Muscle layer of duodenum (tissue), 2 donors: ENCODE data around the gene CHD6.

Source experiments
- H3K27ac ChIP-seq: one replicate; pipeline ENCODE4 v1.7.0; 2013; ENCODE audit warnings: mild to moderate bottlenecking, low read length
- H3K27me3 ChIP-seq: one replicate; pipeline ENCODE4 v1.7.0; 2013; ENCODE audit warnings: low read depth, mild to moderate bottlenecking, control low read depth, low read length
- H3K36me3 ChIP-seq, 2 donors: one replicate each; pipeline ENCODE4 v1.7.0; 2013; ENCODE audit warnings: low read length in 2 of 2, control low read depth in 1 of 2, mild to moderate bottlenecking in 1 of 2; ENCODE audit not compliant: insufficient read depth in 2 of 2, control insufficient read depth in 1 of 2
- H3K4me1 ChIP-seq, 2 donors: one replicate each; pipeline ENCODE4 v1.7.0; 2013; ENCODE audit warnings: low read length in 2 of 2, mild to moderate bottlenecking in 2 of 2, control low read depth in 1 of 2, moderate library complexity in 1 of 2; ENCODE audit not compliant: insufficient read depth in 2 of 2, control insufficient read depth in 1 of 2
- H3K4me3 ChIP-seq, 2 donors: one replicate each; pipeline ENCODE4 v1.7.0; 2013; ENCODE audit warnings: low read length in 2 of 2, low read depth in 1 of 2, mild to moderate bottlenecking in 1 of 2
- H3K9me3 ChIP-seq, 2 donors: one replicate each; pipeline ENCODE4 v1.7.0; 2013; ENCODE audit warnings: low read length in 2 of 2, control low read depth in 1 of 2, mild to moderate bottlenecking in 1 of 2; ENCODE audit not compliant: control insufficient read depth in 1 of 2
- donor health status: healthy.

The CHD6 gene

DNA sequence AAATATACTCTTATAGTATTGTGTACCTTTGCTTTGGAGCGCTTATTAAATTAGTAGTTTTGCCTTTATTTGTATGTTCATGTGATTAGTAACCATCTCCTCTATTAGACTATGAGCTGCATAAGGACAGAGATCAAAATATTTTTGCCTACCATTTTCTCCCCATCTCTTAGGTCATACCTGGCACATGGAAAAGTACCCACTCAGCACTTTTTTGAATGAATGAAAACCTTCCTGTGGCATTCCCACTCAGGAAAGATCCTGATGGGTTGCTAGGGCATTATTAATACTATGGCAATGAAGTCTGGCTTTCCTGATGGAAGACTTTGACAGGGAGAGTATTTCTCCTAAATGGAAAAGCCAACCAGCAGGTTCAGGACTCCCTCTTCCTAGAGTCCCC, 20.3 kb upstream of the CHD6 start:
- Histone ChIP-seq H3K4me1 (no peaks in the 10 kb centered on the region), H3K9me3 (no peaks in the 10 kb centered on the region), H3K27me3 (no peaks in the 10 kb centered on the region), H3K27ac (no peak overlapping the region), H3K4me3 (no peak overlapping the region), H3K36me3 (no peaks in the 10 kb centered on the region)

DNA sequence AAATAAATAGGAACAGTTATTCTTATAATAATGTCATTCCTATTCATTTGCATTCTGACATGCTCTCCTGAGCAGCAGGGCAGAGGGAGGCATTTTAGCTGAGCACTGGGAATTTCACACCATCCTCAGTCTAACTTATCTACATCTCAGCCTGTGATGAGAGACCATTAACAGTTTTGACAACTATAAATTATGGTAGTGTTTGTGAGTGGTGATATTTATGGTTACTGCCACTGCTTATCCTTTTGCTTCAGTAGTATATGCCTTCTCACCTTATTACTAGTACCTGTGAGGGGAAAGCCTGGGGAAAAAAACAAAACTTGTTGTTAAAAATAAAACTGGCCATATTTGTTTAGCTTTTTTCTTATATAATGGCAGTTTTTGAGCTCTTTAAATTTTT, 17.0 kb upstream of the CHD6 start:
- Histone ChIP-seq H3K27ac (no peak overlapping the region), H3K4me3 (no peak overlapping the region), H3K27me3 (no peaks in the 10 kb centered on the region), H3K4me1 (no peaks in the 10 kb centered on the region), H3K36me3 (no peaks in the 10 kb centered on the region), H3K9me3 (no peaks in the 10 kb centered on the region)

DNA sequence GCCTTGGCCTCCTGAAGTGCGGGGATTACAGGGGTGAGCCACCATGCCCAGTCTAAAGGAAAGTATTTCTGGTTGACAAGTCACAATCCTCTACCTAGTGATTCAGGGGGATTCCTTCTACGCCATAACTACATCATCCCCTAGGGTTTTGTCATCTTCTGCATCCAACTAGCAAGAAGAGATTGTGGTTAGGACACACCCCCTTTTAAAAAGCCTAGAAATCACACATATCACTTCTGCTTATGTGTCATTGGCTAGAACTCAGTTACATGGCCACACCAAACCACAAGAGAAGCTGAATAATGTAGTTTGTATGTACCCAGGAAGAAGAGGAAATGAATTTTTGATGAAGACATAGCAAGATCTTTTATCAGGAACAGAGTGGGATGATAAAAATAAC, 14.7 kb upstream of the CHD6 start:
- H3K27ac ChIP-seq = no peak overlapping the region
- no peaks in the 10 kb centered on the region for H3K9me3 ChIP-seq
- H3K27me3 ChIP-seq = no peaks in the 10 kb centered on the region
- no peaks in the 10 kb centered on the region for H3K4me1 ChIP-seq
- H3K4me3 ChIP-seq = no peak overlapping the region
- no peaks in the 10 kb centered on the region for H3K36me3 ChIP-seq

- Histone ChIP-seq H3K4me3 (no peak overlapping the region), H3K36me3 (no peaks in the 10 kb centered on the region), H3K27me3 (no peaks in the 10 kb centered on the region), H3K4me1 (no peaks in the 10 kb centered on the region), H3K27ac (no peak overlapping the region), H3K9me3 (no peaks in the 10 kb centered on the region)
These were observed 13.6 kb upstream of the CHD6 start for GRCh38 chr20:41631826-41632225.

DNA sequence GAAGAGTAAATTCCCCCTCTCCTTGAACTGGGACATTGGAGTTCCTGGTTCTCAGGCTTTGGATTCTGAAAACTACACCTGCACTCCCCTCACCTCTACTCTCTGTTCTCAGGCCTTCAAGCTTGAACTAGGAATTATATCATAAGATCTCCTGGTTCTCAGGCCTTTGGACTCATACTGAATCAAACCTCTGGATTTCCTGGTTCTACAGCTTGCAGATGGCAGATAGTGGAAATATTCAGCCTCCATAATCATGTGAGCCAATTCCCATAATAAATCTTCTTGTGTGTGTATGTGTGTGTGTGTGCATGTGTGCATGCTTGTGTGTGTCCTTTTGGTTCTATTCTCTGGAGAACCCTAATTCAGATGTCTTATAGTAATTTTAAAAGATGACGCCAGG, 12.7 kb upstream of the CHD6 start:
- Histone ChIP-seq H3K4me3 (no peak overlapping the region), H3K9me3 (no peaks in the 10 kb centered on the region), H3K4me1 (no peaks in the 10 kb centered on the region), H3K27ac (no peak overlapping the region), H3K36me3 (no peaks in the 10 kb centered on the region), H3K27me3 (no peaks in the 10 kb centered on the region)

GRCh38 chr20:41627611-41628244, 9.6 kb upstream of the CHD6 start:
- Histone ChIP-seq H3K4me1 (no peaks in the 10 kb centered on the region), H3K27me3 (no peaks in the 10 kb centered on the region), H3K9me3 (no peaks in the 10 kb centered on the region), H3K27ac (no peak overlapping the region), H3K4me3 (no peak overlapping the region), H3K36me3 (no peaks in the 10 kb centered on the region)

DNA sequence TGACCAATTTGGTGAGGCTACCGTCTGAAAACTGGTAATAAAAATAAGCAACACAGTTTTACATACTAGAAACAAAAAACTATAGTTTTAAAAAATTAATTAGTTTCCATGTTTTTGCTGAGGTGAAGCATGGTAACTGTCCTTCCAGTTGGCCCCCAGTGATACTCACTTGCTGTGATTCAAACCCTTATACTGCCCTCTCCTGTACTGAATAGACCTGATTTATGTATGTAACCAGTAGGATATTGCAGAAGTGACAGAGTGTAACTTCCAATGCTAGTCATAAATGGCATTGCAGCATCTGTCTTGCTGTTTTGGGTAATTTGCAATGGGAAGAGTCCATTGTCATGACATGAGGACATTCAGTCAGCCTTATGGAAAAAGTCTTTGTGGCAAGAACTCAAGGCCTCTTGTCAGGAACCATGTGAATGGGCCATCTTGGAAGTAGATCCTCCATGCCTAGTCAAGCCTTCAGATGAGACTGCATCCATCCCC, 8.9 kb upstream of the CHD6 start:
- no peak overlapping the region for H3K27ac ChIP-seq
- H3K36me3 ChIP-seq = no peaks in the 10 kb centered on the region
- H3K9me3 ChIP-seq = no peaks in the 10 kb centered on the region
- no peaks in the 10 kb centered on the region for H3K4me1 ChIP-seq
- no peak overlapping the region for H3K4me3 ChIP-seq
- H3K27me3 ChIP-seq = no peaks in the 10 kb centered on the region

DNA sequence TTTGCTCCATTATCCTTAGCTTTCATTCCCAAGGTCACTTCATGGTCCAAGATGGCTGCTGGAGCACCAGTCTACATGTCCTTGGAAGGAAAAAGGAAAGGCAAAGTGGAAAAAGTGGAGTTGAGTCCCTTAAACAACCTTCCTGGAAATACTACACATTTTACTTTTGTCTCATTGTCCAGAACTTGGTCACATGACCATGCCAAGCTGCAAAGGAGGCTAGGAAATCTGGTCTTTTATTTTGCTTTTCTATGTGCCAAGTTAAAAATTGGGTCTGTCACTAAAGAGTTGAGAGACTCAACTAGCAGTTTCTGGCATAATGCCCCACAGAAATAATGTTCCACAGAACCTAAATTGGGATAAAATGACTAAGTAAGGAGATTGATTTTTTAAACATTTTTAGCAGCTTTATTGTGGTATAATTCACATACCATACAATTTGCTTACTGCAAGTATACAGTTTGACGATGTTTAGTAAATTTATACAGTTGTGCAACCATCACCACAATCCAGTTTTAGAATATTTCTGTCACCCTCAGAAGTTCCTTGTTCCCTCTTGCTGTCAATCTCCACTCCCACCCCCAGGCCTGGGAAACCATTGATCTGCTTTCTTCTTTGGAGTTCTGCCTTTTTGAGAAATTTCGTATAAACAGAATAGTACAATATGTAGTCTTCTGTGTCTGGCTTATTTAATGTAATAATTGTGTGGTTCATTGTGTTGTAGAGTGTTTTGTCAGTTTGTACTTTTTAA, 5.6 kb upstream of the CHD6 start:
- Histone ChIP-seq H3K36me3 (no peaks in the 10 kb centered on the region), H3K27me3 (no peaks in the 10 kb centered on the region), H3K27ac (no peak overlapping the region), H3K4me1 (peaks cover 0 to 4% of the 10 kb centered on the region in 2 donors), H3K4me3 (no peak overlapping the region), H3K9me3 (no peaks in the 10 kb centered on the region)

GRCh38 chr20:41622584-41622983, 4.4 kb upstream of the CHD6 start:
- no peak overlapping the region for H3K27ac ChIP-seq
- no peaks in the 10 kb centered on the region for H3K9me3 ChIP-seq
- peaks cover 0 to 6% of the 10 kb centered on the region in 2 donors for H3K4me1 ChIP-seq
- no peak overlapping the region for H3K4me3 ChIP-seq
- no peaks in the 10 kb centered on the region for H3K36me3 ChIP-seq
- no peaks in the 10 kb centered on the region for H3K27me3 ChIP-seq

DNA sequence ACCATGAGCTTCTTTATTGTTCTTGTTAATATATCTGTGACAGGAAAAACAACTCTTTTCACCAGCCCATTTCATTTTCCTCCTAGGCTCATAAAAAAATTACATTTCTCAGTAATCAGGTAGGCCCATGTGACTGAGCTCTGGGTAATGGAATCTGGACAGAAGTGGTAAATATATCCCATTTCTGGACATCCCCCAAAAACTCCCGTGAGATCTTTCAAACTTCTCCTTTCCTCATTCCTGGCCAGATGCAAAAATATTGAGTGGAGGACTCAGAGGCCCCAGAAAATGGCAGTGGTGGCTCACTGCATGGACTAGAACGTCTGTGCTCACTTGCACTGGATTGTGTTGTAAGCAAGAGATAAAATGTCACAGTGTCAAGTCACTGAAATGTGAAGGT, 3.8 kb upstream of the CHD6 start:
- H3K27ac ChIP-seq = no peak overlapping the region
- no peak overlapping the region for H3K4me3 ChIP-seq
- no peaks in the 10 kb centered on the region for H3K27me3 ChIP-seq
- peaks cover 0 to 11% of the 10 kb centered on the region in 2 donors for H3K4me1 ChIP-seq
- no peaks in the 10 kb centered on the region for H3K9me3 ChIP-seq
- H3K36me3 ChIP-seq = no peaks in the 10 kb centered on the region

DNA sequence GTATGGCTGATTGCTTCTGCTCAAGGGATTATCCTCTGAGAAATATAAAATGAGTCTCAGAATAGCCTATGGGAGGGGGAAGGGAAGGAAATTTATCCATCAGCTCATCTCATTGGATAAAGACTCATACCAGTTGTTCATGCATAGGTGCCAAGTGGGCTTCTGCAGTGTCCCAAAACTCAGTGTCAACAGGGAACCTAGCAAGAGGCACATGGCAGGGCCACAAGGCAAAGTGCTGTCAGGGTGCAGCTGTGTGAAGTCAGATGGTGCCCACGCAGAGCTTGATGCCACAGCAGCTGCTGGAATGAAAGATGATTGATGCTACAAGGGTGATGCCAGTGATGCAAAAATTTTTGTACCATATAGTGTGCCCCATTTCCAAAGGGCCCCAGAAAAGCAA, 3.2 kb upstream of the CHD6 start:
- Histone ChIP-seq H3K27ac (no peak overlapping the region), H3K9me3 (no peaks in the 10 kb centered on the region), H3K27me3 (no peaks in the 10 kb centered on the region), H3K4me1 (peaks cover 0 to 17% of the 10 kb centered on the region in 2 donors), H3K4me3 (no peak overlapping the region), H3K36me3 (no peaks in the 10 kb centered on the region)
